ENCODE measurements around the gene PRDM9.

GRCh38 chr5:23468658-23469057, 38.8 kb upstream of the PRDM9 start:
- TF ChIP-seq POLR2A (IDR thresholded peaks at IDR 0.05; ENCODE audit: low read length) (no peak), GATA1 (IDR thresholded peaks at IDR 0.05; ENCODE audit: low read depth, low read length) (no peak)
